ENCODE measurements around the gene RCC2.

DNA sequence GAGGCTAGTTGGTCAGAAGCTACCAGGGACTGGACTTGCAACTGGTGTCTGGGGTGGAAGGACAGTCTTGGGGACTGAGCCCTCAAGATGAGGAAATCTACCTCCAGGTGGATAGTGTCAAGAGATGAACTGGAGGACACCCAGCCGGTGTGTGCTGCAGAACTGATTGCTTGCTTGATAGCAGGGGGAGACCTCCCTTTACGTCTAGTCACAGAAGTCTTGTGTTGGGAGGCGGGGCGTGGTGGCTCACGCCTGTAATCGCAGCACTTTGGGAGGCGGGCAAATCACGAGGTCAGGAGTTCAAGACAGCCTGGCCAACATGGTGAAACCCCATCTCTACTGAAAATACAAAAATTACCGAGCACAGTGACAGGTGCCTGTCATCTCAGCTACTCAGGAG, 4.9 kb downstream of the RCC2 start:
- TF ChIP-seq, protein P1, sequence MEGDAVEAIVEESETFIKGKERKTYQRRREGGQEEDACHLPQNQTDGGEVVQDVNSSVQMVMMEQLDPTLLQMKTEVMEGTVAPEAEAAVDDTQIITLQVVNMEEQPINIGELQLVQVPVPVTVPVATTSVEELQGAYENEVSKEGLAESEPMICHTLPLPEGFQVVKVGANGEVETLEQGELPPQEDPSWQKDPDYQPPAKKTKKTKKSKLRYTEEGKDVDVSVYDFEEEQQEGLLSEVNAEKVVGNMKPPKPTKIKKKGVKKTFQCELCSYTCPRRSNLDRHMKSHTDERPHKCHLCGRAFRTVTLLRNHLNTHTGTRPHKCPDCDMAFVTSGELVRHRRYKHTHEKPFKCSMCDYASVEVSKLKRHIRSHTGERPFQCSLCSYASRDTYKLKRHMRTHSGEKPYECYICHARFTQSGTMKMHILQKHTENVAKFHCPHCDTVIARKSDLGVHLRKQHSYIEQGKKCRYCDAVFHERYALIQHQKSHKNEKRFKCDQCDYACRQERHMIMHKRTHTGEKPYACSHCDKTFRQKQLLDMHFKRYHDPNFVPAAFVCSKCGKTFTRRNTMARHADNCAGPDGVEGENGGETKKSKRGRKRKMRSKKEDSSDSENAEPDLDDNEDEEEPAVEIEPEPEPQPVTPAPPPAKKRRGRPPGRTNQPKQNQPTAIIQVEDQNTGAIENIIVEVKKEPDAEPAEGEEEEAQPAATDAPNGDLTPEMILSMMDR (IDR thresholded peaks at IDR 0.05), result no peak
- no peak for TF ChIP-seq POLR2A (IDR thresholded peaks at IDR 0.05)

Measured in lower leg skin (tissue), 3 donors.